ENCODE data around the gene ZNF280A. TPM values are rescaled to one million over a fixed set of nuclear protein-coding genes. Genes with fewer than 3 reads are reported as not detected.
A peak's percentile ranks its signal among the peaks of the same experiment; 100 is the strongest.

Gene ZNF280A
- total and polyA plus RNA-seq, 10 donors, result 0.51 TPM; not detected in 9

- no peak overlapping the region for H3K4me3 ChIP-seq
- intact Hi-C loops (cut with DNase I; ENCODE audit: low total_unique reads), result no loop called here
- no peaks in the 10 kb centered on the region for H3K36me3 ChIP-seq
- WGBS, 5 donors, result 28 to 33% (median 32%) methylated on average over 18 of the region's 18 CpGs
- H3K27me3 ChIP-seq (replicated peaks in 1 of 7), result peaks cover 0 to 52% (median 12%) of the 10 kb centered on the region in 7 donors
- TF ChIP-seq, protein P1, sequence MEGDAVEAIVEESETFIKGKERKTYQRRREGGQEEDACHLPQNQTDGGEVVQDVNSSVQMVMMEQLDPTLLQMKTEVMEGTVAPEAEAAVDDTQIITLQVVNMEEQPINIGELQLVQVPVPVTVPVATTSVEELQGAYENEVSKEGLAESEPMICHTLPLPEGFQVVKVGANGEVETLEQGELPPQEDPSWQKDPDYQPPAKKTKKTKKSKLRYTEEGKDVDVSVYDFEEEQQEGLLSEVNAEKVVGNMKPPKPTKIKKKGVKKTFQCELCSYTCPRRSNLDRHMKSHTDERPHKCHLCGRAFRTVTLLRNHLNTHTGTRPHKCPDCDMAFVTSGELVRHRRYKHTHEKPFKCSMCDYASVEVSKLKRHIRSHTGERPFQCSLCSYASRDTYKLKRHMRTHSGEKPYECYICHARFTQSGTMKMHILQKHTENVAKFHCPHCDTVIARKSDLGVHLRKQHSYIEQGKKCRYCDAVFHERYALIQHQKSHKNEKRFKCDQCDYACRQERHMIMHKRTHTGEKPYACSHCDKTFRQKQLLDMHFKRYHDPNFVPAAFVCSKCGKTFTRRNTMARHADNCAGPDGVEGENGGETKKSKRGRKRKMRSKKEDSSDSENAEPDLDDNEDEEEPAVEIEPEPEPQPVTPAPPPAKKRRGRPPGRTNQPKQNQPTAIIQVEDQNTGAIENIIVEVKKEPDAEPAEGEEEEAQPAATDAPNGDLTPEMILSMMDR (IDR thresholded peaks at IDR 0.05 in 8 of 11, conservative IDR thresholded peaks at IDR 0.05 in 3 of 11), result peak; percentile 46 to 82 (median 68)
- no peak for TF ChIP-seq POLR2A (IDR thresholded peaks at IDR 0.05)
- no peak for DNase-seq
- peaks cover 4 to 34% (median 30%) of the 10 kb centered on the region in 8 donors for H3K9me3 ChIP-seq
- no peak overlapping the region for H3K27ac ChIP-seq
- H3K4me1 ChIP-seq, result peaks cover 0 to 12% (median 5%) of the 10 kb centered on the region in 6 donors
Measured at GRCh38 chr22:22463855-22464540, 56.1 kb downstream of the ZNF280A start.

Other genes starting within 250 kb of the ZNF280A start
- gene ZNF280B, start 11.5 kb downstream of the ZNF280A start, total RNA-seq, result 1 to 10 TPM; 1.4 to 2.7 (median 2.0) TPM
- under 1 TPM; 0.49 to 0.90 (median 0.59) TPM for gene ZNF280B, start 11.5 kb downstream of the ZNF280A start, polyA plus RNA-seq
- gene PRAME, start 39.0 kb upstream of the ZNF280A start, total RNA-seq, result under 1 TPM in 1 of 7 donors, not detected in 6; 0.17 TPM
- gene PRAME, start 39.0 kb upstream of the ZNF280A start, polyA plus RNA-seq, result under 1 TPM; 0.04 to 0.24 (median 0.06) TPM
- not detected for gene GGTLC2, start 124.3 kb upstream of the ZNF280A start, total RNA-seq
- gene GGTLC2, start 124.3 kb upstream of the ZNF280A start, polyA plus RNA-seq, result not detected